GM10266 (cell line): Measurements from ENCODE around the gene FOXP2.

Experiments used
- DNase-seq: peaks from one replicate; pipeline ENCODE4 v3.0.0; 2012; ENCODE audit errors: extremely low spot score
- TF ChIP-seq, protein P1 (sequence below): IDR thresholded peaks from 2 replicates; pipeline ENCODE4 v1.5.1; 2012; ENCODE audit warnings: mild to moderate bottlenecking, low read depth; ENCODE audit not compliant: control insufficient read depth, insufficient read depth; ENCODE audit errors: missing control alignments

The FOXP2 gene

DNA sequence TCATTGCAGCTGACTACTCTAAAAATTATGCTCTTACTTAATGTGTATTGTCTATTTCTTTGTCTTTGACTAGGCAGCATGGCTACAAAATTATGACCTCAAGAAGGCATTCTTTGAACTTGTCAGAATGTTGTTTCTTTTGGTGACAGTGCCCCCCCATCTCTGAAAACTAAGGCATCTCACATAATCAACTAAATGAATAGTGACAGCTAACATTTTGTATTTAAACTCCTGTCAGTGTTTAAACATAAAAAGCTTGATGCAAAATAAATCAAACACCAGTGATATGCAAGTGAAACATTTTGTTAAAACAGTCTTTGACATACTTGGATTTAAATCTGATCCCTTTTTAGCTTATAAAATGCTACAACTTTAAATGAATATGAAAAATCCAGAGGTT lies 233.5 kb downstream of the FOXP2 start:
- no peak for DNase-seq
- TF ChIP-seq, protein P1, sequence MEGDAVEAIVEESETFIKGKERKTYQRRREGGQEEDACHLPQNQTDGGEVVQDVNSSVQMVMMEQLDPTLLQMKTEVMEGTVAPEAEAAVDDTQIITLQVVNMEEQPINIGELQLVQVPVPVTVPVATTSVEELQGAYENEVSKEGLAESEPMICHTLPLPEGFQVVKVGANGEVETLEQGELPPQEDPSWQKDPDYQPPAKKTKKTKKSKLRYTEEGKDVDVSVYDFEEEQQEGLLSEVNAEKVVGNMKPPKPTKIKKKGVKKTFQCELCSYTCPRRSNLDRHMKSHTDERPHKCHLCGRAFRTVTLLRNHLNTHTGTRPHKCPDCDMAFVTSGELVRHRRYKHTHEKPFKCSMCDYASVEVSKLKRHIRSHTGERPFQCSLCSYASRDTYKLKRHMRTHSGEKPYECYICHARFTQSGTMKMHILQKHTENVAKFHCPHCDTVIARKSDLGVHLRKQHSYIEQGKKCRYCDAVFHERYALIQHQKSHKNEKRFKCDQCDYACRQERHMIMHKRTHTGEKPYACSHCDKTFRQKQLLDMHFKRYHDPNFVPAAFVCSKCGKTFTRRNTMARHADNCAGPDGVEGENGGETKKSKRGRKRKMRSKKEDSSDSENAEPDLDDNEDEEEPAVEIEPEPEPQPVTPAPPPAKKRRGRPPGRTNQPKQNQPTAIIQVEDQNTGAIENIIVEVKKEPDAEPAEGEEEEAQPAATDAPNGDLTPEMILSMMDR: no peak

DNA sequence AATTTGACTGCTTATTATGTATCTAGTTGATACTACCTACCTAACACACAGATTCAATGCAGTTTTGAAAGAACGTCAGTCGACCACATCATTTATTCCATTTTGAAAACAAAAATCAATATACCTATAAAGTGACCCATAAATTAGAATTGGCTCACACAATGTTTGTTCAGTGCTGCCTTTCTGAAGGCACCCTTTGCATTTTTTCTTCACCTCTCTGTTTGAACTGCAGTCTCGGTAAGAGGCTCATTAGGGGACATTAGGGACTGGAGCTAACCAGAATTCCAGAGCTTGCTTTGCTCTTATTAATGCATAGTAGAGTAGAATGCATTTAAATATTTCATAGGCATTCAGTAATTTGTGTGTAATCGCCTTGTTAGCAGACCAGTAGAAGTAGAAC lies 234.1 kb downstream of the FOXP2 start:
- no peak for DNase-seq
- TF ChIP-seq, protein P1: no peak

DNA sequence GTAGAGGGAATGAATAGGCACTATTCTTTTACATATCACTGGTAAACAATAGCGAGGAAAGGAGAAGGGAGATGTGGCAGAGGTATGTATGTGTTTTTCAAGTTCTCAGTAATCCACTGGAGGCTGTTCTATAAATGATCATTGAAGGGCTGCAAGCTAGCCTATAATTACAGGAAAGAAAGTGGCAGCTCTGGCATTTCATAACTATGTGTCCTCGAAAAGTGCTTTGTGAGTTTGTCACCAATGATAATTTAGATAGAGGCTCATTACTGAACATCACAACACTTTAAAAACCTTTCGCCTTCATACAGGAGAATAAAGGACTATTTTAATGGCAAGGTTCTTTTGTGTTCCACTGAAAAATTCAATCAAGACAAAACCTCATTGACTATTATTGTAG lies 235.1 kb downstream of the FOXP2 start:
- no peak for DNase-seq
- TF ChIP-seq, protein P1: no peak

DNA sequence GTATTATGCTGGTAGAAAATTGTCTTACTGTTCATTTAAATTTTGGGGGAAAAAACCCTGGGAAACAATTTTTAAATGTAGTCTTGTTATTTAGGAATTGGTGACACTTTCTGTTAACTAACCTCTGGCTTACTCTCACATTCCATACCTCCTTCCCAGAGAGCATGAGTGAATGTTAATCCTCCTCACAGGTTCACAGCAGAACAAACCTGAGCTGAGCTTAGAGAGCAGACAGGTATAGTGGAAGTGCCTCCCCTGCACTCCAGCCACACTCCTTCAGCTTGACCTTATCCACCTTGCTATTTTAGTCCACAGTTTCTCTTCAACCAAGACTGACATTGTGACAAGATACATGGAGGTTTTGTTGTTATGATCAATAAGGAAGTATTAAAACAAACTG lies 235.9 kb downstream of the FOXP2 start:
- TF ChIP-seq, protein P1: no peak
- DNase-seq: no peak

DNA sequence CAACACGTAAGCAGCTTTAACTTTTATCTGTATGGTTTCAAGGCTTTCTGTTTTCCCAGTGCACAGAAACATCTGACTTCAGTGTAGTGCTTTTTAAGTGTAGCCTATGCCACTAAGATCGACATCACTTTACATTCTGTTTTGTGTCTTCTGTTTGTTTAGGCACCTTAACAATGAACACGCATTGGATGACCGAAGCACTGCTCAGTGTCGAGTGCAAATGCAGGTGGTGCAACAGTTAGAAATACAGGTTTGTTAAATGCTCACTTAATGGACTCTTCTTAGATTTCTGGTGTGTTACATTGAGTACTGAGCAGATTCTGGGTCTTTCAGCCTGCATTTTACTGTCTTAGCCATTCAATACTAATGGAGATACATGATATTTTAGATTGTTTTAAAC lies 237.4 kb downstream of the FOXP2 start:
- DNase-seq: no peak
- TF ChIP-seq, protein P1: no peak

DNA sequence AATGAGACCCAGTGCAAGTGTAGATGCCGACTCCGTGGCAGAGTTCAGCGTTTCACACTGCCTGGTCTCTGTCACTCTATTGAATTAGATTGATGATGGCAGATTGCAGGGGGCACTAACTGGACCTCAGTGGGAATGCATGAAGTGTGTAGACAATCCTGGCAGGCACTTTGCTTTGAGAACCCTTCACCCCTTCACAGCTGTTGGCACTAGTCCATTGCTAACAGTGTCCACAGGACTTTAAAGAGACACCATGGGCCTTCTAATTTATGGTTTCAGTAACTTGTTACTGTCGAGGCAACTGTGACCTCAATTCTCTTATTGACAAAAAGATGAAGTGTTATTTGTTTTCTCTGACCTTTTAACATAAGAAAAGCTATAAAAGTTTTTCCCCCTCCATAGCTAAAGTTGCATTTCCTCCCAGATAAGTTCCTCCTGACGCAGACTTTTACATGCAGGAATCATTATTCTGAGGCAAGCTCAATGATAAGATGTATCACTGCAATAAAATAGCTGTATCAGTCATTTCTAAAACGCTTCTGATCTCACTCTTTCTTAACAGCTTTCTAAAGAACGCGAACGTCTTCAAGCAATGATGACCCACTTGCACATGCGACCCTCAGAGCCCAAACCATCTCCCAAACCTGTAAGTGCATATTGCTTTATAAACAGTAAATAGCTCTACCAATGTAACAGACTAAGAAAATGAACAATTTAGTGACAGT lies 238.9 kb downstream of the FOXP2 start:
- no peak for DNase-seq
- TF ChIP-seq, protein P1: no peak

DNA sequence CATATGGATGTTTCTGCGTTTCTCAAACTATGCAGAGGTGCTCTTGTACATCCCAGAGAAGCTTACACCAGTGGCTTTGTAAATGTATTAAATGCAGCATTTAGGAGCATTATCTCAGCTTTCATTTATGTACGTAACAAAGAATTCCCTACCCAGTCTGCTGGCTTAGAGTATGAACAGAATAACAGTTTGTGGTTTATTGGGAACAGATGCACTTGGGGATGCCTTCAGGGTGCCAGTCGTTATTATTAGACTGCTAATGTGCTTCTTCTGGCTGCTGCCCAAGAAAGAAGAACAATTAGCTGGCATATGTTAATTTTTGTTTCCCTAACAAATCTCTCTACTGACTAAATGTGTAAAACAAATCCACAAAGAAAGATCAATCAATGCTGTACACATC lies 241.9 kb downstream of the FOXP2 start:
- TF ChIP-seq, protein P1: no peak
- DNase-seq: no peak
